LoVo (cell line): ENCODE results near the gene CBLN1.
"Not testable (repeated sequence)": the region's sequence is repeated elsewhere in the genome, so short reads cannot be mapped to it uniquely, and the experiment has no call there.

Experiments
- DNase-seq: peaks from one replicate; pipeline ENCODE4 v3.0.0-alpha.2; 2016; ENCODE audit warnings: low spot score

Gene CBLN1

GRCh38 chr16:49277766-49278566 lies 3.7 kb downstream of the CBLN1 start:
- DNase-seq: no peak

- DNase-seq: no peak
Measured at GRCh38 chr16:49277386-49277742, 4.3 kb downstream of the CBLN1 start.

- DNase-seq: no peak
Measured at GRCh38 chr16:49276646-49277385, 4.8 kb downstream of the CBLN1 start.

- DNase-seq: no peak
Measured at GRCh38 chr16:49275870-49276269, 5.8 kb downstream of the CBLN1 start.

- DNase-seq: no peak
Measured at GRCh38 chr16:49275050-49275730, 6.4 kb downstream of the CBLN1 start.

- DNase-seq: no peak
Measured at GRCh38 chr16:49274591-49274990, 7.0 kb downstream of the CBLN1 start.

GRCh38 chr16:49273771-49274170 lies 7.9 kb downstream of the CBLN1 start:
- no peak for DNase-seq

GRCh38 chr16:49271363-49271762 lies 10.3 kb downstream of the CBLN1 start:
- DNase-seq: no peak

GRCh38 chr16:49269201-49269600 lies 12.4 kb downstream of the CBLN1 start:
- no peak for DNase-seq

GRCh38 chr16:49268667-49269066 lies 13.0 kb downstream of the CBLN1 start:
- DNase-seq: no peak

- DNase-seq: no peak
Measured at GRCh38 chr16:49262501-49262900, 19.1 kb downstream of the CBLN1 start.

GRCh38 chr16:49261930-49262329 lies 19.7 kb downstream of the CBLN1 start:
- DNase-seq: no peak

- DNase-seq: no peak
Measured at GRCh38 chr16:49260956-49261530, 20.6 kb downstream of the CBLN1 start.

GRCh38 chr16:49260253-49260652 lies 21.4 kb downstream of the CBLN1 start:
- no peak for DNase-seq

- no peak for DNase-seq
Measured at GRCh38 chr16:49259330-49259729, 22.3 kb downstream of the CBLN1 start.

- DNase-seq: no peak
Measured at GRCh38 chr16:49250689-49251088, 30.9 kb downstream of the CBLN1 start.

- DNase-seq: no peak
Measured at GRCh38 chr16:49248227-49248626, 33.4 kb downstream of the CBLN1 start.

GRCh38 chr16:49236216-49236615 lies 45.4 kb downstream of the CBLN1 start:
- DNase-seq: no peak

- DNase-seq: not testable (repeated sequence)
Measured at GRCh38 chr16:49228335-49228734, 53.3 kb downstream of the CBLN1 start.
